GM19372 (cell line): Measurements from ENCODE around the gene LRRC45.

ENCODE experiments used
- ATAC-seq: cut with Tn5 transposase; IDR thresholded peaks from one replicate; pipeline ENCODE4 v1.9.1; 2021; ENCODE audit warnings: mild to moderate bottlenecking, low read depth, moderate library complexity; ENCODE audit not compliant: unreplicated experiment

LRRC45 gene

GRCh38 chr17:82018152-82018988, 4.7 kb upstream of the LRRC45 start:
- no peak for ATAC-seq

DNA sequence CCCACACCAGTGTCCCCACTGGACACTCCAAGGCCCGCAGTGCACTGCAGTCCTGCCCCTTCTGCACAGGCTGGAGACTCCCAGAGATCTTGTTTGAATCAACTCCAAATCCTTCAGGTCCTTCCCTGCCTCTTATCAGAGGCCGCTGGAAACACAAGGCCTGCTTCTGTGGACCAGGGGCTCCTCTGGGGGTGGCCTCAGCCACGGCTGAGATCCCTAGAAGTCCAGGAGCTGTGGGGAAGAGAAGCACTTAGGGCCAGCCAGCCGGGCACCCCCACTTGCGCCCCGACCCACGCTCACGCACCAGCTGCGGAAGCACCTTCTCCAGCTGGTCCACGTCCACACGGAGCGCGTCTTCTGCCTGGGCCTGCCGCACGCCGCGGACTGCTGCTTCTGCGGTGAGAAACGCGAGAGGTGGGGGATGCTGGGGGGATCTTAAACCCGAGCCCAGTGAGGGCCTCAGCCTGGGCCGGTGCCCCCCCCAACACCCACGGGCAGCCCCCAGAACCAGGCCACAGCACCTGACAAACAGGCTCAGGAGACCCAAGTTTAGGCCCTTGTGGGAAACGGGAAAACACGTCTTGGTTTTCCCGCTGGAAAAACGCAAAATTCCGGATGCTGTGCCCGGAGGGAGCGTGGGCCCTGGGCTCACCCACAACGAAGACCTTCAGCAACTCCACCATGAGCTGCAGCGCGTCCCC, 4.0 kb upstream of the LRRC45 start:
- ATAC-seq, result no peak

DNA sequence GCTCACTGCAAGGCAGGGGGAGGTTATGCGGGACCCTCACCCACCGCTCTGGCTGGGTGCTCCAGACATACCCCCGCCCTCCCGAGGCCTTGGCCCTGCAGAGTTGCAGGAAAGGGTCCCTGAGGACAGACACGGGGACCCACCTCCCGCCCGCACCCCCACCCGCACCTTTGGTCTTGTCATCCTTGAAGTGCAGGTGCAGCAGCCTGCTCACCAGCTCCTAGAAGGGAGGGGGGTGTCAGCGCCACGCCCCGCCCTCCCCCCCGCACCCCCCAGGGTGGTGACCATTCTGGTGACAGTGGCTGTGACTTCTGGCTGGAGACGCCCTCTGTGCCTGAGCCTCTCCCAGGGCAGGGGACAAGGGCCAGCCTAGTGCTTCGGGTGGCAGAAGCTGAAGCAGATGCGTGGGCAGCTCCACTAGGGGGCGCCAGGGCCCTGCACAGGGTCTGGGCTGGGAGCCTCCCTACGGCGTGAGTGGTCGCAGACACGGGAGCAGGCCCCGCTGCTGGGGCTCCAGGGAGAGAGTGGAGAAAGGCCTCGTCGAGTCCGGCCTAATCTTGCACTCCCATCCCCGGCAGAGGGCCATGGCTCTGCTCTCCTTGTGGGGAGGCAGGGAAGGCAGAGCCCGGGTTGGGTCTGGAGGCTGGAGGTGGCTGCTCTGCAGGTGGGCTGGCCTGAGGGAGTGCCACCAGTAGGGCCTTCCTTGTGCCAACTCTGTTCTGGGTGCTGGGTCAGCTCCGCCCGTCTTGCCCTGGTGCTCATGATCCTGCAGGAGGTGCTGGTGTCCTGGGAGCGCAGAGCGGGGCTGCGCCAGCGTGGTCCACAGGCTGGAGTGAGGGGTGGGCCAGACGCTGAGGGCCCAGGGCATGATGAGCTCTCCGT, 3.2 kb upstream of the LRRC45 start:
- ATAC-seq, result no peak

- no peak for ATAC-seq
Observed at GRCh38 chr17:82020572-82021106, 2.5 kb upstream of the LRRC45 start.

DNA sequence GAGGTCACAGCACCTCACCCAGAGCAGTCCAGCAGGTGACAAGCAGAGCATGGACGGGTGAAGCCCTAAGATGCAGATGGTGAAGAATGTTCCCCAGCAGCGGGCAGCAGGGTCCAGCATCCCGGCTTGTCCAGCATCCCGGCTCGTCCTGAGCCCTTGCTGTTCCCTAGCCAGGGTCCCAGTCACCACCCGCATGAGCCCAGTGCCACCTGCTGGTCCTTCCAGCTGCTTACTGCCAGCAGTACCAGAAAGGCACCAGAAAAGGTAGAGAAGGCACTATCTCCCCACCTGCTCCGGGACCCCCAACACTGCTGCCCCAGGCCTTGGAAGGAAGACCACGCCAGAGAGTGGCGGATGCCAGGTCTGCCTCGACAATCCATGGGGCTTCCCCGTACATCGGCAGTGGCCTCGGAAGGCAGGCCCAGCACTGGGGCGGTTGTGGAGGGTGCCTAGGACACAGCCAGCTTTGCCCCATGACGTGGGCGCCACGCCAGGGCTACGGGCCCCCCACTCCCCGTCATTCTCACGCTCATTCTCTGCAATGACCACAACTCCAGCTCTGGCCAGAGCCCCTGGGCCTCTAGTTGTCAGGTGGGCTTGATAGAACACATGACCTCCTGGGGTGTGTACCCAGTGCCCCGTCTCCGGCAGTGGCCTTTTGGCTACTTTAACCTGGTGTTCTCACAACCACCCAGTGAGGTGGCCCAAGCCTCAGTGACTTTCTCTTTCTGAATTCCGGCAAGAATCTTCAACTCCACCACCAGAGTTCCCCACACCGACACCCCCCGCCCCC, 1.8 kb upstream of the LRRC45 start:
- no peak for ATAC-seq

- ATAC-seq, result no peak
Observed at GRCh38 chr17:82021900-82022309, 1.2 kb upstream of the LRRC45 start.

GRCh38 chr17:82022310-82022980, 660 bp upstream of the LRRC45 start, which contains the start of gene CENPX:
Gene CENPX (minus strand): TSS chr17:82022878. CDS start chr17:82022861, 17 bp downstream.
- no peak for ATAC-seq

- no peak for ATAC-seq
Observed at GRCh38 chr17:82023447-82024241, 539 bp downstream of the LRRC45 start.

DNA sequence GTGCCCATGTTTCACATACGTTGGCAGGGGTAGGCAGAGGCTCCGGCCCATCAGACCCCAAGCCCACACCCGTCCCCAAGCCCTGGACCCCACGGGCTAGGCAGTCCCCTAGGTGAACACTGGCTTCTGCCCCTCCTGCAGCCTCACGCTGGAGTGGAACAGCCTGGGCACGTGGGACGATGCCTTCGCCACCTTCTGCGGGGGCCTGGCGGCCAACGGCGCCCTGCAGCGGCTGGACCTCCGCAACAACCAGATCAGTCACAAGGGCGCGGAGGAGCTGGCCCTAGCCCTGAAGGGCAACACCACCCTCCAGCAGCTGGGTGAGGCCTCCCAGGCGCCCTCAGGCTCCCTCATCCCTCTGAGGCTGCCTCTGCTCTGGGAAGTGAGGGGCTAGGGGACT, 1.8 kb downstream of the LRRC45 start:
- ATAC-seq, result no peak

DNA sequence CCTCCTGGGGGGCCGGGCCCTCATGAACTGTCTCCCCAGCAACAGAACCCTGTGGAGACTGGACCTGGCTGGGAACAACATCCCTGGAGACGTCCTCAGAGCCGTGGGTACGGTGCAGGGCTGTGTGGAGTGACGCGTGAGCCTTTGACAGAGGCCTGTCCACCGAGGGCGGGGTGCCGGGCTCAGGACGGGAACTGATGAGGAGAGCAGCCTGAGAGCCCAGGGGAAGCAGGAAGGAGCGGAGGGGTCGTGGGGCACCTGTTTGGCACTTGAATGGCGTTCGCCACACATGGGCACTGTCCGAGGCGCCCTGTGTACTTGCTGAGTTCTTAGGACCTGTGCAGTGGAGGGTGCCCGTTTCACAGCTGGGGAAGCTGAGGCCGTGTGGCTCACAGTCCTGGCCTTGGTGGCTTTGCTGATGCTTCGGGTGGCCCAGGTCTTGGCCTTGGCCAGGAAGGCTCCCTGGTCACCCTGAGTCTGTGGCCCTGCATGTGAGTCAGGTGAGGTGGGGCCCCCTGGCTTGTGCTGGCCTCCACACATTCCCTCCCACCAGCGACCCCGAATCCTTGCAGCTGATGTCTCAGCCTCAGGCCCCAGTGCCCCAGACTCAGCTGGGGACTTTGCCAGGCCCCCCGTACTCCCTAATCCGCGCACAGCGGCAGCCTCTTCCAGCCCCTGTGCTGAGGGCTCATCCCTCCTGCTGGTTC, 2.4 kb downstream of the LRRC45 start:
- ATAC-seq, result no peak

DNA sequence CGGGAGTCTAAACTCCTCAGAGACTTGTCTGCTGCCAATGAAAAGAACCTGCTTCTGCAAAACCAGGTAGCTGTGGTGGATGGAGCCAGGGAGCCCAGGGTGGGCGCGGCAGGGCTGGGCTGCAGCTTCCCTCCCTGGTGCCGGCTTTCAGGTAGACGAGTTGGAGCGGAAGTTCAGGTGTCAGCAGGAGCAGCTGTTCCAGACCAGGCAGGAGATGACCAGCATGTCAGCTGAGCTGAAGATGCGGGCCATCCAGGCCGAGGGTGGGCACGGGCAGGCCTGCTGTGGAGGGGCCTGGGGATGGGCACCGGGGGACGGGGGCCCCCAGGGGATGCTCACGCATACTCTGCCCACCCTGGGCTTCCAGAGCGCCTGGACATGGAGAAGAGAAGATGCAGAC, 5.1 kb downstream of the LRRC45 start:
- no peak for ATAC-seq

DNA sequence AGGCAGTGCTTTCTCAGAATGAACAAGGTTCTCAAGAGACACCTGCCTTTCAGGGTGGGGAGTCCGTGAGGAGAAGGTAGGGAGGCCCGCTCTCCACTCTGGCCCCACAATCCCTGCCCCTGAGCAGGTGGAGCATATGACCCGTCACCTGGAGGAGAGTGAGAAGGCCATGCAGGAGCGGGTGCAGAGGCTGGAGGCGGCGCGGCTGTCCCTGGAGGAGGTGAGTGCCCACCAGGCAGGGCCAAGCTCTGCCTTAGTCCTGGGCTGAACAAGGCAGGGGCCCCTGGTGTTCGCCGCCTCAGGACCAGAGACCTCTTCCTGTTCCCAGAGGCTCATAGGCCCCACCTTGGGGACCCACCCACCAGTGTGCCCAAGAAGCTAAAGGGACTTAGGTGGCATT, 5.9 kb downstream of the LRRC45 start:
- no peak for ATAC-seq

DNA sequence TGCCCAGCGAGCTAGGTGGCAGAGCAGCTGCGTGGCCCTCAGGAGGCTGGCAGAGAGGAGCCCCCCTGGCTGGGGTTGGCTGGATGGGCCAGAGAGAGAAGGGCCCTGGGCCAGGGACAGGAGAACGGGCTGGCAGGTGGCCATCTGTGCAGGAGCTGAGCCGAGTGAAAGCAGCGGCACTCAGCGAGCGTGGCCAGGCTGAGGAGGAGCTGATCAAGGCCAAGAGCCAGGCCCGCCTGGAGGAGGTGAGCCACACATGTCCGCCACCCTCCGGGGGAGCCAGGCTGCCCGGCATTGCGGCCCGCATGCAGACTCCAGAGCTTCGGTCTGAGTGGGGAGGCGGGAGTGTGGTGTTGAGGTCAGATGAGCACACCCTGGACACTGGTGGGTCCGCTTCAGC, 6.3 kb downstream of the LRRC45 start:
- no peak for ATAC-seq

- ATAC-seq, result no peak
Observed at GRCh38 chr17:82029990-82030469, 6.9 kb downstream of the LRRC45 start.

GRCh38 chr17:82030470-82031302, 7.6 kb downstream of the LRRC45 start:
- no peak for ATAC-seq

- no peak for ATAC-seq
Observed at GRCh38 chr17:82031303-82031884, 8.3 kb downstream of the LRRC45 start, which contains the start of gene RAC3. Gene RAC3 (plus strand): TSS chr17:82031678. CDS start chr17:82031762, 84 bp downstream.
